Sciatic nerve (tissue), 2 donors: ENCODE measurements around the gene TSPY1. TPM values are rescaled to one million over a fixed set of nuclear protein-coding genes. Genes with fewer than 3 reads are reported as not detected.
"Not testable (repeated sequence)": the region's sequence is repeated elsewhere in the genome, so short reads cannot be mapped to it uniquely, and the experiment has no call there.

Source experiments
- ATAC-seq: fragments of 200-7000 bp; cut with Tn5 transposase; one replicate; pipeline ENCODE4 v1.9.1; 2020; ENCODE audit warnings: mild to moderate bottlenecking, moderate library complexity
- DNase-seq: peaks from one replicate; pipeline ENCODE4 v3.0.0-alpha.2; 2020; ENCODE audit warnings: low spot score
- intact Hi-C: fragments of 100-400 bp; cut with DNase I; formaldehyde crosslinking; loops from one replicate; pipeline ENCODE4 v1.14.2; 2022
- total RNA-seq: library from RNA; stranded (reverse); fragmentation: NEBNext Ultra II Directional; extraction: Animal tissue kit (Norgen Biotek cat#: 25700); gene quantifications from one replicate; pipeline ENCODE4 v1.2.1, GENCODE V29; 2021
- donor health status: DM: no; HTN: no; CAD: no.
- donor health status: DM: no; HTN: no; CAD: no.

The TSPY1 gene
- not detected for total RNA-seq

DNA sequence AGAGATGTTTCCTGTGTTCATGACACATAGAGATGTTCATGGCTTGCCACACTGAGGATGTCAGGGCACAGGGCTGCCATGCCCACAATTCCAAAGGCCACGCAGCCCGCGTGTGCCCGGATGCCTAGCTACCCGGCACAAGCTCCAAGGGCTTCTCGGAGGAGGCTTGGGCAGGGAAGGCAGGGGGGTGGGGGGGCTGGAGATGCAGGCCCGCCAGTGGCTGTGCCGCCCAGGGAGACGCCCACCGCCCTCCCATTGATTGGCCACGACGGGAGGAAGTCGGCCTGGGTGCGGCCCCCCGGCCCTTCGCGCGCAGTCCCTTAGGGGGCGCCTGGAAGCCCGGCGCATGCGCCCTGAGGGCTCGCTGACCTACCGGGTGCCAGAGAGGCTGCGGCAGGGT, at the start of gene TSPY1:
Gene TSPY1, plus strand, starts transcription at position 301 of the 400 bp plus-strand sequence. Its CDS starts 46 bp downstream, at position 347.
- ATAC-seq, DNase-seq, intact Hi-C loops: not testable (repeated sequence)

DNA sequence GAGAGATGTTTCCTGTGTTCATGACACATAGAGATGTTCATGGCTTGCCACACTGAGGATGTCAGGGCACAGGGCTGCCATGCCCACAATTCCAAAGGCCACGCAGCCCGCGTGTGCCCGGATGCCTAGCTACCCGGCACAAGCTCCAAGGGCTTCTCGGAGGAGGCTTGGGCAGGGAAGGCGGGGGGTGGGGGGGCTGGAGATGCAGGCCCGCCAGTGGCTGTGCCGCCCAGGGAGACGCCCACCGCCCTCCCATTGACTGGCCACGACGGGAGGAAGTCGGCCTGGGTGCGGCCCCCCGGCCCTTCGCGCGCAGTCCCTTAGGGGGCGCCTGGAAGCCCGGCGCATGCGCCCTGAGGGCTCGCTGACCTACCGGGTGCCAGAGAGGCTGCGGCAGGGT, 20.2 kb downstream of the TSPY1 start, which contains the start of gene TSPY9:
Gene TSPY9, plus strand, starts transcription at position 301 of the 400 bp plus-strand sequence. Its CDS starts 46 bp downstream, at position 347.
- intact Hi-C loops, DNase-seq, ATAC-seq: not testable (repeated sequence)

GRCh38 chrY:9504396-9504795, 37.6 kb downstream of the TSPY1 start:
- ATAC-seq, intact Hi-C loops, DNase-seq: not testable (repeated sequence)

DNA sequence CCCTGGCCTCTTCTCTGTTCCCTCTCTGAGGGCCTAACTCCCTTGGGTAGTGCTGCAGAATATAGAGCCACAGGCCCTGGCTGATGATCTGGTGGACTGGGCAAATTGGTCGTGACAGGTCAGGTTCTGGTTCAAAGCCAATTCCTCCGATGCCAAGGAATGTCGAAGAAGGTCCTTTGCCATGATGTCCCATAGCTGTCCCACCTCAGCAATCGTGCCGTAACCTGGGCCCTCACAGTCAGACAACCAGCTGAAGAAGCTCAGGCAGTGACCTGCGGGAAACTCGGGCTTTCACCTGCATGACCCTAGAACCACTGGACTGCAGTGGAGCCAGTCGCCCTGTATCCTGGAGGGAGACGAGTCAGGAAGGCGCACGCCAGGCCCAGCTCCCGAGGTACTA, 49.5 kb downstream of the TSPY1 start:
- DNase-seq, intact Hi-C loops, ATAC-seq: not testable (repeated sequence)

Other genes with a start within 250 kb of the TSPY1 start
- gene TSPY4, start 129.5 kb upstream of the TSPY1 start, total RNA-seq, result not detected
- not detected for gene TSPY8, start 109.2 kb upstream of the TSPY1 start, total RNA-seq
- not detected for gene TSPY3, start 68.5 kb upstream of the TSPY1 start, total RNA-seq
- not detected for gene TSPY9, start 20.3 kb downstream of the TSPY1 start, total RNA-seq
- not detected for gene TSPY10, start 60.9 kb downstream of the TSPY1 start, total RNA-seq